Stimulated activated effector memory CD8-positive, alpha-beta T cell treated with anti-CD3 and anti-CD28 coated beads, Interleukin-12 subunit alpha, Interleukin-12 subunit beta, amount 100 ng/mL, for 72 hours (primary cell): ENCODE data around the gene PHOX2A.

Experiments used
- ATAC-seq: fragments of 150-1000 bp; cut with Tn5 transposase; 2 replicates; pipeline ENCODE4 v1.10.0; 2021
- DNase-seq, 2 donors: peaks; one replicate each; pipeline ENCODE4 v3.0.0; 2021 to 2022; ENCODE audit warnings: low spot score in 2 of 2
- H3K27ac Mint-ChIP-seq: one replicate; pipeline ENCODE4 v1.8.0; 2022; ENCODE audit warnings: mild to moderate bottlenecking, mixed read lengths
- H3K36me3 Mint-ChIP-seq: one replicate; pipeline ENCODE4 v1.8.0; 2022; ENCODE audit warnings: mild to moderate bottlenecking, mixed read lengths
- H3K4me1 Mint-ChIP-seq: one replicate; pipeline ENCODE4 v1.8.0; 2022; ENCODE audit warnings: mixed read lengths
- H3K4me3 Mint-ChIP-seq: one replicate; pipeline ENCODE4 v1.8.0; 2022; ENCODE audit warnings: mild to moderate bottlenecking, mixed read lengths
- H3K9me3 Mint-ChIP-seq: one replicate; pipeline ENCODE4 v1.8.0; 2022; ENCODE audit warnings: mixed read lengths

The PHOX2A gene

DNA sequence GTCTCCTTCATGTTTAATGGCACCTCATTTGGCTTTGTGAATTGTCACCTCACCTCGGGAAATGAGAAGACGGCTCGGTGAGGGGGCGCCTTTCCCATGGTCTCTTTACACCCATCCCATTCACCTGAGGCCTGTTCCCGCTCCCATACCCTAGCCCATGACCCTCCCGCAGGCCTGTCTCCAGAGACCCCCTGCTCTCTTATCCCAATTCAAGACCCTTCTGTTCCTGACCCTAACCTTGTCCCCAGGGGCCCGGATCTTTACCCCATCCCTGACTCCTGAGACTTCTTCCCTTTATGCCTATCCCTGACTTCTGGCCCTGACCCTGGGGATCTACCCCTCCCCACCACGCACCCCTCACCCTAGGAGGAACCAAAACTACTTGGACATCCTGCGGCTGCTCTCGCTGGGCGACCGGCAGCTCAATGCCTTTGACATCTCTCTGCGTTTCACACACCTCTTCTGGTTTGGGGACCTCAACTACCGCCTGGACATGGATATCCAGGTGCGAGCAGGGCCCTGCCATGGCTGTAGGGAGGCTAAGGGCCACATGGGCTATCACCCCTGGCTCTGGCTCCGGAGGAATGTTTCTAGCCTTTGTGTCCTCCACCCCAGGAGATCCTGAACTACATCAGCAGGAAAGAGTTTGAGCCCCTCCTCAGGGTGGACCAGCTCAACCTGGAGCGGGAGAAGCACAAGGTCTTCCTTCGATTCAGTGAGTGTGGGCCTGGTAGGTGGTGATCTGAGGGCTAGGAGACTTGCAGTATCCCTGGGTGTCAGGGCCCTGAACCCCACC lies 11.5 kb downstream of the PHOX2A start:
- ATAC-seq (no peak), DNase-seq (no peak)
- Mint-ChIP-seq H3K4me3 (no peak overlapping the region), H3K36me3 (peaks cover 71% of the 10 kb centered on the region), H3K4me1 (peaks cover 22% of the 10 kb centered on the region), H3K27ac (peak overlapping the region; percentile 74), H3K9me3 (no peaks in the 10 kb centered on the region)

DNA sequence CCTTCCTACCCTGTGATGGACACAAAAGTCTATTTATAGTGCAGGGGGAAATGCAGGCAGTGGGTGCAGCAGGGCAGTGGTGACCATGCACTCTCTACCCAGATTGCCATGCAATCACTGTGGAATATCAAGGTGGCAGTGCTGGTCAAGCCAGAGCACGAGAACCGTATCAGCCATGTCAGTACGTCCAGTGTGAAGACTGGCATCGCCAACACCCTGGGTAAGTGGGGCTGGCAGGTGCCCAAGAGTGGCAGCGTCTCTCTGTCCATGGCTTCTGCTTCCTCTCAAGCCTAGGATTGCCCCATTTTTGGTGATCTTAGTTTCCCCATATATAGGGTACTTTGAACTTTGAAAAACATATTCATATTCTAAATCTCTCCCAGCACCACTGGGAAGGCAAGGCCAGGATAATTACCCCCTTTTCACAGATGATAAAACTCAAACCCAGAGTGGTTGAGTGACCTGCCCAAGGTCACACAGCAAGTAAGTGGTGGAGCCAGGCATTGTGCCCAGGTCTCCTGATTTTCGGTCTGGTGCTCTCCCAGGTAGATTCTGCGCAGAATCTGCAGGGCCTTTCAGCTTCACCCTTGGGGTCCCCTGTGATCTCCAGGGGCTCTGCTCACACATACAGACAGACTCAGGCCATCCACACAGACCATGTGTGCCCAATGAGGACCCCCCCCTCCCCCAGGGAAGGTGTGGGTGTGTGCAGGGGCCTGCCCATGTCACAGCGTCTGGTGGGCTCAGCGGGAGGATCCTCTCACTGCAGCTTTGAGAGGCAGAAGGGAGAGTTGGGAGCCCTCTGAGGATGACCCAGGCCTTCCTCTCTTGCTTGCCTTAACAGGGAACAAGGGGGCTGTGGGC lies 12.3 kb downstream of the PHOX2A start:
- H3K4me1 Mint-ChIP-seq = peaks cover 29% of the 10 kb centered on the region

DNA sequence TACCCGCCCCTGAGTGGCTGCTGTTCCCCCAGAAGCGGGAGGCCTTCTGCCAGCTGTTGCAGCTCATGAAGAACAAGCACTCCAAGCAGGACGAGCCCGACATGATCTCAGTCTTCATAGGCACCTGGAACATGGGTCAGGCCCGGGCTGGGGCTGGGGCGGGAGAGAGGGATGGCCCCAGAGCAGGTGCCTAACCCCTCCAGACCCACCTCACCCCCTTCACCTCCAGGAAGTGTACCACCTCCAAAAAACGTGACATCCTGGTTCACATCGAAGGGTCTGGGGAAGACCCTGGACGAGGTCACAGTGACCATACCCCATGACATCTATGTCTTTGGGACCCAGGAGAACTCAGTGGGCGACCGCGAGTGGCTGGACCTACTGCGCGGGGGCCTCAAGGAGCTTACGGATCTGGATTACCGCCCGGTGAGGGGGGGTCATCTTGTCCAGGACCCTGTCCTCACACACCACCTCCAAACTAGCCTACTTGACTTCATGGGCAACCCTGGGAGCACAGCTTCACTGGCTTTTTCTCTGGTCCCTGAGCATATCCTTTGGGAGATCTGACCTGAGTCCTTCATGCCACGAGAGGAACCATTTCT lies 13.1 kb downstream of the PHOX2A start:
- H3K4me3 Mint-ChIP-seq = no peak overlapping the region
- peaks cover 57% of the 10 kb centered on the region for H3K36me3 Mint-ChIP-seq
- H3K27ac Mint-ChIP-seq = no peak overlapping the region
- peaks cover 36% of the 10 kb centered on the region for H3K4me1 Mint-ChIP-seq
- no peaks in the 10 kb centered on the region for H3K9me3 Mint-ChIP-seq
- ATAC-seq = no peak
- no peak for DNase-seq

More for the DNA sequence above, 12.3 kb downstream of the PHOX2A start:
- no peak for ATAC-seq
- DNase-seq = no peak
- Mint-ChIP-seq H3K4me3 (no peak overlapping the region), H3K36me3 (peaks cover 65% of the 10 kb centered on the region), H3K9me3 (no peaks in the 10 kb centered on the region), H3K27ac (peak overlapping the region; percentile 74)

DNA sequence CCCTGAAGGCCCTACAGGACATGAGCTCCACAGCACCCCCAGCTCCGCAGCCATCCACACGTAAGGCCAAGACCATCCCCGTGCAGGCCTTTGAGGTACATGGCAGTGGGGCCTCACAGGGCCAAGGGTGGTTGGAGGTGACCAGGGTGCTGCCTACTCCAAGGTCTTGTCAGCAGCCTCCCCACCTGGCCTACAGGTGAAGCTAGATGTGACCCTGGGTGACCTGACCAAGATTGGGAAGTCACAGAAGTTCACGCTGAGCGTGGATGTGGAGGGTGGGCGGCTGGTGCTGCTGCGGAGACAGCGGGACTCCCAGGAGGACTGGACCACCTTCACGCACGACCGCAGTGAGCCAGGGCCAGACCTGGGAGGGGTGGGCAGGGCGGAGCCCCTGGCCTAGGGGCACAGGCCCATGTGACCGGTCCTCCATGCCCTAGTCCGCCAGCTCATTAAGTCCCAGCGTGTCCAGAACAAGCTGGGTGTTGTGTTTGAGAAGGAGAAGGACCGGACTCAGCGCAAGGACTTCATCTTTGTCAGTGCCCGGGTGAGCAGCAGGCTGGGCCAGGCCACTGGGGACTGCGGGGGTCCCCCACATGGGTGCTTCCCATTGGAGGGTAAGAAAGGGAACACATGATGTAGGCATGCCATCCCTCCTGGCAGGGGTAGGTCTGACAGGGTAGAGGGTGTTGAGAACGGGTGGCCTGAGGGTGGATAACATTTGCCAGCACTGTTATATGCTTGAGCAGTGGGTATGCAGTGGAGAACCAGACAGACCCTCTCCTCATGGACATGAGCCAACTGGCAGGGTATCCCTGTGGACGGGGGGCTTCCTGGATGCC lies 13.8 kb downstream of the PHOX2A start:
- peaks cover 43% of the 10 kb centered on the region for H3K4me1 Mint-ChIP-seq
- ATAC-seq = no peak

DNA sequence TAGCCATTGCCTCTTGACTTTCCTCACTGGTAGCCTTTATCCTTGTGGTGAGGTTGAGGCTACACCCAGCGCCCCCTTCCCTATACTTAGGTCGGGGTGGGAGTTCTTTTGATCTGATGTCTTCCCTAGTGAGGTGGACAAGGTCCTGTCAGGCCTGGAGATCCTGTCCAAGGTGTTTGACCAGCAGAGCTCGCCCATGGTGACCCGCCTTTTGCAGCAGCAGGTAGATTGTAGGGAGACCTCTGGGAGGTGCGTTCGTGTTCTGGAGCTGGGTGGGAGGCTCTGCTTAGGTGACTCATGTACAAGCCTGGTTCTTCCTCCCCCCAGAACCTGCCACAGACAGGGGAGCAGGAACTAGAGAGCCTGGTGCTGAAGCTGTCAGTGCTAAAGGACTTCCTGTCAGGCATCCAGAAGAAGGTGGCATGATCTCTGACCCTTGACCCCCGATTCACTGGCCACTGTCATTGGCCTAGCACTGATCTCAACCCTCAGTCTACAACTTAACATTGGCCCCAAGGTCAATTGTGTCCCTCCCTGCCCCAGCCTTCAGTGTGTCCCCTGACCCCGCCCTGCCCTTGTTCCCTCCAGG lies 14.5 kb downstream of the PHOX2A start:
- H3K36me3 Mint-ChIP-seq = peaks cover 55% of the 10 kb centered on the region
- DNase-seq (no peak), ATAC-seq (no peak)
- H3K27ac Mint-ChIP-seq = no peak overlapping the region
- H3K9me3 Mint-ChIP-seq = no peaks in the 10 kb centered on the region
- no peak overlapping the region for H3K4me3 Mint-ChIP-seq
- peaks cover 41% of the 10 kb centered on the region for H3K4me1 Mint-ChIP-seq

More for the DNA sequence above, 13.8 kb downstream of the PHOX2A start:
- H3K36me3 Mint-ChIP-seq = peaks cover 61% of the 10 kb centered on the region
- no peak for DNase-seq
- H3K27ac Mint-ChIP-seq = no peak overlapping the region
- H3K9me3 Mint-ChIP-seq = no peaks in the 10 kb centered on the region
- no peak overlapping the region for H3K4me3 Mint-ChIP-seq

DNA sequence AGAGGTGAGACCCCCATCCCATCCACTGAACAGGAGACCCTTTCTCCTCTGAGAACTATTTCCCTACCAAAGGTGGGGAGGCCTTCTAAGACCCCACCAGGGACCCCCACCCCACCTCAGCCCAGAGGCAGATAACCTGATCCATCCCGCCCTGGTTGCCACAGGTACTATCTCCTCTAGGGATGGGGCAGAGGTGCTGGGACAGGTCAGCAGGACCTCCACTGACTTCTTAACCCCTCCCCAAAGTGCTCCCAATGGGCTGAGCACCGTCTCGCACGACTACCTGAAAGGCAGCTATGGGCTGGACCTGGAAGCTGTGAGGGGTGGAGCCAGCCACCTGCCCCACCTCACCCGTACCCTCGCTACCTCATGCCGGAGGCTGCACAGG lies 15.1 kb downstream of the PHOX2A start:
- Mint-ChIP-seq H3K4me1 (peaks cover 35% of the 10 kb centered on the region), H3K9me3 (no peaks in the 10 kb centered on the region), H3K36me3 (peaks cover 55% of the 10 kb centered on the region), H3K27ac (no peak overlapping the region), H3K4me3 (no peak overlapping the region)
- DNase-seq (peak in 1 of 2 donors; percentile 49), ATAC-seq (no peak)

DNA sequence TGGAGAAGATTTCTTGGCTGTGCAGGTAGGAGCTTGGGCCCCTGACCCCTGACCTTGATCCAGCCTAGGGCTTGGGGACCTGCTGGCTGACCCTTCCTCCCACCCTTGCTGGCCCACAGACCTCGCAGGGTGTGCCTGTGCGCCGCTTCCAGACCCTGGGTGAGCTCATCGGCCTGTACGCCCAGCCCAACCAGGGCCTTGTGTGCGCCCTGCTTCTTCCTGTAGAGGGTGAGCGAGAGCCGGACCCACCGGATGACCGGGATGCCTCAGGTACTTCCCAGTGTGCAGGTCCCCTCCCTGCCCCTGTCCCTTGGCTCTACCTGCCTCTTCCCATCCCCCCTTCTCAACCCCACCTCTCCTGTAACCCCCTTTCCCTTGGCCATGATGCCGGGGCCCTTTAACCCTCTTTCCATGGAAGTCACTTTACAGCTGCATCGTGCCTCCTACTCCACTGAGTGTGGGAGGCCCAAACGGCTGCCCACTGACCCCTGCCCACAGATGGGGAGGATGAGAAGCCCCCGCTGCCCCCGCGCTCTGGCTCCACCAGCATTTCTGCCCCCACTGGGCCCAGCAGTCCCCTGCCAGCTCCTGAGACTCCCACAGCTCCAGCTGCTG lies 15.6 kb downstream of the PHOX2A start:
- Mint-ChIP-seq H3K36me3 (peaks cover 50% of the 10 kb centered on the region), H3K4me1 (peaks cover 34% of the 10 kb centered on the region), H3K4me3 (no peak overlapping the region), H3K27ac (peak overlapping the region; percentile 78), H3K9me3 (no peaks in the 10 kb centered on the region)
- ATAC-seq (no peak), DNase-seq (no peak)

DNA sequence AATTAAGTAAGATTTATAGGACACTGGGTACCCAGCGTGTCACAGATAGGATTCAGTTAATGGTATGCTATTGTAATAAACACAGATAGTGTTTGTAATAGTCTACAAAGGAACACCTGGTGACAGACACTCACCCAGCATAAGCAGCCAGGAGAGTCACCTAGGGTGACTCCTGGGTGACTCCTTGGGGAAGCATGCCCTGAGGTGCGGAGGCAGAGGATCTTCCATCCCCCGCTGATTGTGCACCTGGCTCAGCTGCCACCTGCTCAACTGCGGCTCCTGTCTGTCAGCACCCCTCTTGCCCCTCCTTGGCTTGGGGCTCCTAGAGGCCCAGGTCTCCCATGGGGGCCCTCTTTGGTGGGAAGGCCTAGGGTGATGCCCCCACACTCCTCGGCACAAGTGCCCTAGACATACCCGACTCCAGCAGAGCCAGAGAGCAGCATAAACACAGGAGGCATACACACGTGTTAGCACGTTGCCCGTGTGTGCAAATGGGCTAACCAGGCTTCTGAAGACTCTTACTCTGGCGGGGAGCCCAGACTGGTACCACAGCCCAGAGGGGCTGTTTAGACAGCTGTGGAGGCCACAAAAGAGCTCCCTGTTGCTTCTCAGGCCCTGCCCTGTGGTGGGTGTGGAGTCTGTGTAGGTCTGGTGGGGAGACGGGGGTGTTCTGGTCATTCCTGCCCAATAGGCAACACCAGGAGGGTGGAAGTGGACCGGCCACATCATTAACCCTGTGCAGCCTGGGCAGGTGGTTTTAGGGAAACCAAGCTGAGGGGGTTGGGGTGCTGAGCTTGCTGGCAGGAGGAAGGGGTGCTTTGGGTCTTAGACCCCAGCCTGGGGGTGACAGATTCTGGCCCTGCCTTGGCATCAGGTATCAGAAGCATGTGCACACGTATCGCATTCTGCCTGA lies 16.4 kb downstream of the PHOX2A start:
- no peak for ATAC-seq
- H3K4me3 Mint-ChIP-seq = no peak overlapping the region
- DNase-seq = peak in 1 of 2 donors; percentile 51
- no peaks in the 10 kb centered on the region for H3K9me3 Mint-ChIP-seq
- peaks cover 43% of the 10 kb centered on the region for H3K36me3 Mint-ChIP-seq
- H3K4me1 Mint-ChIP-seq = peaks cover 39% of the 10 kb centered on the region
- H3K27ac Mint-ChIP-seq = peak overlapping the region; percentile 78

DNA sequence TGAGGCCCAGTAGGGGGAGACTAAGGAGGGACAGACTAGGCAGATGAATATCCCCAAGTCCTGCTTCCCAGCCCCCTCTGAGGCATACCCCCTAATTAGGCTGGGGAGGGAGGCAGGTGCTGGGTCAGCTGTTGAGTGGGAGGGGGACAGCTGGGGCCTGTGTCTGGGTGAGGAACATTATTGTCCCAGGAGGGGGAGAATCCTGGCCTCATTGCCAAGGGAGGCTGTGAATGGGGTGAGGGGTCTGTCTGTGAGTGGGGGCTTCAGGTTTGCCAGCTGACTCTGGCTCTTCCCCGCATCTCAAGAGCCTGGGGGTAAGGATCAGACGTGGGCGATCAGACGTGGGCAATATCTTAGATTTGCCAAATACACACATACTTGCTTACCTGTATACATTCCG lies 17.3 kb downstream of the PHOX2A start:
- no peaks in the 10 kb centered on the region for H3K9me3 Mint-ChIP-seq
- H3K27ac Mint-ChIP-seq = no peak overlapping the region
- no peak for ATAC-seq
- no peak overlapping the region for H3K4me3 Mint-ChIP-seq
- peaks cover 46% of the 10 kb centered on the region for H3K4me1 Mint-ChIP-seq
- H3K36me3 Mint-ChIP-seq = peaks cover 34% of the 10 kb centered on the region
- DNase-seq = no peak

DNA sequence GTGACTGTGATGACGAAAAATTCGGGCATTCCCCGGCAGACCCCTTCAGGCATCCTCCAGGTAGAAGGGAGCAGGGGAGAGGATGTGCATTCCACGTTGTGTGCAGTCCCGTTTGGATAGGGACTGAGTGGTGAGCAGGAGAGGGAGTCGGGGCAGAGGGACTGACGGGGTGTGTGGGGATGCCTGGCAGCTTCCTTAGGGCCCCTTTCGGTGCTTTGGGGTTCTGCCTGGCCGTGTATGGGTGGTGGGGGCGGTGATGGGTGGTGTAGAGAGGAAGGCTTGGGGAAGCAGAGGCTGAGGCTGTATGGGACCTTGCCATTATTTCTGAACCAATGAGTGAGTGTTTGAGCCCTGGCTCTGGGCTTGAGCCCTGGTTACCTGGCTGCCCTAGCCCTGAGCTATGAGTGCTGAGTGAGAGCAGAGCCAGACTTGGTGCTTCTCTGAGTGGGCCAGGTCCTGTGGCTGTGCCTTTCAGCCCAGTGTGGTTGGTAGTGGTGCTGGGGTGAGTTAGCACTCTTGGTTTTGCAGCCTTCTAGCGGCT lies 18.5 kb downstream of the PHOX2A start:
- DNase-seq (peak; percentile 26 to 74), ATAC-seq (peak; percentile 71)
- no peaks in the 10 kb centered on the region for H3K9me3 Mint-ChIP-seq
- H3K4me1 Mint-ChIP-seq = peaks cover 52% of the 10 kb centered on the region
- H3K36me3 Mint-ChIP-seq = peaks cover 28% of the 10 kb centered on the region
- peak overlapping the region; percentile 96 for H3K27ac Mint-ChIP-seq
- H3K4me3 Mint-ChIP-seq = peak overlapping the region; percentile 97

DNA sequence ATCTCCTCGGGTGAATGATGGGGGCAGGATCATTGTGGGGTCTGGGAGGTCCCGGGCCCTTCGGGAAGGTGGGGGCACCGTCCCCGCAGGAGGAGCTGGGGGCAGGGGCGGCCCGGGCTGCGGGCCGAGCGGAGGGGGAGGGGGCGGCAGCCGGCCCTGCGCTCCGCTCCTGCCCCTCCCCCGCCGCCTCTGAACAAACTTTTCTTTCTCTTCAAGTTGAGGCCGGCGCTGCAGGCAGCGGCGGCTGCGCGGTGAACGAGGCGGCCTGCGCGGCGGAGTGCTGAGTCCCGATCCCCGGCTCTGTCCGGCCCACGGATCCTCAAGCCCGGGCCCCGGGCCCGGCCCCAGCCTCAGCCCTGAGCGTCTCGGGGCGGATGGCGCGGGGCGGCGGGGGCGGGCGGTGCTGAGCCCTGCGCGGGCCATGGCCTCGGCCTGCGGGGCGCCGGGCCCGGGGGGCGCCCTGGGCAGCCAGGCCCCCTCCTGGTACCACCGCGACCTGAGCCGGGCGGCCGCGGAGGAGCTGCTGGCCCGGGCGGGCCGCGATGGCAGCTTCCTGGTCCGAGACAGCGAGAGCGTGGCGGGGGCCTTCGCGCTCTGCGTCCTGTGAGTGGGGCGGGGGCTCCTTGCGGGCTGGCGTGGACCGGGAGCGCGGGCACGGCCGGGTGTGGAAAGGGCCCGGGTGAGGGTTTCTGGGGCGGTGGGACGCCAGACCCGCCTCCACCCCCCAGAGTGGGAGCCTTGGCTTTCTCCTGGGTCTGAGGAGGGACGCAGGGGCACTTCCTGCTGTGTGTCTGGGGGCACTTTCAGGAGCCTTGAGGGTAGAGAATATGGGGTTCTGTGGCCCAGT lies 19.2 kb downstream of the PHOX2A start, which contains the start of gene INPPL1:
TSS of gene INPPL1 (plus strand) at position 204 of the 847 bp plus-strand sequence. CDS start at position 422, 218 bp downstream.
- Mint-ChIP-seq H3K9me3 (no peaks in the 10 kb centered on the region), H3K27ac (peak within 1 kb of the TSS; percentile 96), H3K36me3 (peaks cover 22% of the 10 kb centered on the region), H3K4me1 (peaks cover 52% of the 10 kb centered on the region), H3K4me3 (peak within 1 kb of the TSS; percentile 97)
- ATAC-seq = peak; percentile 2
- DNase-seq = peak in 1 of 2 donors; percentile 66
